Gastroesophageal sphincter (tissue), 3 donors: Measurements from ENCODE around the gene WFDC11.

Experiments used
- CTCF ChIP-seq, 4 experiments: fragments of 200-600 bp in 2 of 4; fragments of 450-650 bp in 2 of 4; sonication (generic) in 1 of 4; IDR thresholded peaks; one replicate each; pipeline ENCODE4 v1.5.1; 2017 to 2019; ENCODE audit warnings: antibody characterized with exemption in 4 of 4, mild to moderate bottlenecking in 2 of 4, moderate library complexity in 2 of 4
- EP300 ChIP-seq: sonication (generic); formaldehyde crosslinking; IDR thresholded peaks from one replicate; pipeline ENCODE4 v1.6.1; 2017; ENCODE audit warnings: antibody characterized with exemption, mild to moderate bottlenecking

GRCh38 chr20:45646875-45647274, 23.2 kb downstream of the WFDC11 start:
- no peak for TF ChIP-seq CTCF (IDR thresholded peaks at IDR 0.05)
- no peak for TF ChIP-seq EP300
